Karpas-422 (cell line): ENCODE data around the gene GPS1. TPM values are rescaled to one million over a fixed set of nuclear protein-coding genes. Genes with fewer than 3 reads are reported as not detected.

Experiments
- DNase-seq: peaks from one replicate; pipeline ENCODE4 v3.0.0-alpha.2; 2015
- H2AFZ ChIP-seq: fragments of 200-600 bp; sonication (generic); 2 replicates; pipeline ENCODE4 v1.6.1; 2014; ENCODE audit warnings: antibody characterized with exemption, low read length, mixed read lengths
- H3K27ac ChIP-seq: fragments of 200-600 bp; sonication (generic); 2 replicates; pipeline ENCODE4 v1.5.1; 2014; ENCODE audit warnings: mild to moderate bottlenecking, low read length, moderate library complexity
- H3K27me3 ChIP-seq: fragments of 200-600 bp; sonication (generic); 2 replicates; pipeline ENCODE4 v1.6.1; 2014; ENCODE audit warnings: low read length, mixed read lengths
- H3K36me3 ChIP-seq: fragments of 200-600 bp; sonication (generic); 2 replicates; pipeline ENCODE4 v1.6.1; 2014; ENCODE audit warnings: low read length, mixed read lengths; ENCODE audit not compliant: insufficient read depth
- H3K4me1 ChIP-seq: fragments of 200-600 bp; sonication (generic); 2 replicates; pipeline ENCODE4 v1.6.1; 2014; ENCODE audit warnings: mild to moderate bottlenecking, low read length, mixed read lengths
- H3K4me2 ChIP-seq: fragments of 200-600 bp; sonication (generic); 2 replicates; pipeline ENCODE4 v1.6.1; 2014; ENCODE audit warnings: low read length, low read depth, mild to moderate bottlenecking; ENCODE audit not compliant: poor library complexity, severe bottlenecking
- H3K4me3 ChIP-seq: fragments of 200-600 bp; sonication (generic); 2 replicates; pipeline ENCODE4 v1.5.1; 2014; ENCODE audit warnings: mild to moderate bottlenecking, antibody characterized with exemption, low read length, mixed read lengths
- H3K79me2 ChIP-seq: fragments of 200-600 bp; sonication (generic); 2 replicates; pipeline ENCODE4 v1.6.1; 2014; ENCODE audit warnings: mild to moderate bottlenecking, low read length, mixed read lengths
- H3K9ac ChIP-seq: fragments of 200-600 bp; sonication (generic); 2 replicates; pipeline ENCODE4 v1.6.0; 2014; ENCODE audit warnings: low read length
- H3K9me2 ChIP-seq: fragments of 200-600 bp; sonication (generic), shearing (Covaris generic); replicated peaks from 2 replicates; pipeline ENCODE4 v1.6.0; 2014; ENCODE audit warnings: mild to moderate bottlenecking, low read length, moderate library complexity; ENCODE audit not compliant: insufficient read depth
- H3K9me3 ChIP-seq: fragments of 300-700, 200-600 bp; sonication (generic); 2 replicates; pipeline ENCODE4 v1.6.1; 2014; ENCODE audit warnings: low read length, mixed read lengths
- H4K20me1 ChIP-seq: fragments of 200-600 bp; sonication (generic); 2 replicates; pipeline ENCODE4 v1.6.1; 2014; ENCODE audit warnings: mild to moderate bottlenecking, antibody characterized with exemption, low read length, low read depth; ENCODE audit not compliant: insufficient read depth
- total RNA-seq: library from RNA; depleted of rRNA; stranded (reverse); fragments of >200 nt; shearing (Covaris generic); gene quantifications from 2 replicates; pipeline ENCODE4 v1.2.3, GENCODE V29; 2014; ENCODE audit warnings: low replicate concordance

The GPS1 gene
- total RNA-seq, 1 experiment from 2014 or later: 57.1 TPM

GRCh38 chr17:82077617-82078358, 26.1 kb downstream of the GPS1 start:
- Histone ChIP-seq H2AFZ (no peak overlapping the region), H4K20me1 (peaks cover 19% of the 10 kb centered on the region; the same call in 1 of the 2 replicates), H3K9ac (no peak overlapping the region), H3K27ac (no peak overlapping the region), H3K9me2 (no peaks in the 10 kb centered on the region), H3K4me3 (no peak overlapping the region), H3K4me2 (no peak overlapping the region), H3K27me3 (no peaks in the 10 kb centered on the region), H3K79me2 (no peaks in the 10 kb centered on the region), H3K9me3 (no peaks in the 10 kb centered on the region), H3K4me1 (peaks cover 6% of the 10 kb centered on the region; the same call in 1 of the 2 replicates), H3K36me3 (no peaks in the 10 kb centered on the region; the same call in 1 of the 2 replicates)
- DNase-seq: no peak

GRCh38 chr17:82078433-82078832, 26.7 kb downstream of the GPS1 start:
- Histone ChIP-seq H3K9me2 (no peaks in the 10 kb centered on the region), H3K4me2 (no peak overlapping the region), H3K79me2 (no peaks in the 10 kb centered on the region), H3K27ac (no peak overlapping the region), H3K4me1 (peaks cover 6% of the 10 kb centered on the region; the same call in 1 of the 2 replicates), H3K27me3 (no peaks in the 10 kb centered on the region), H4K20me1 (peaks cover 22% of the 10 kb centered on the region; the same call in 1 of the 2 replicates), H2AFZ (no peak overlapping the region), H3K9me3 (no peaks in the 10 kb centered on the region), H3K4me3 (no peak overlapping the region), H3K9ac (no peak overlapping the region), H3K36me3 (peaks cover 4% of the 10 kb centered on the region; the same call in 1 of the 2 replicates)
- no peak for DNase-seq

DNA sequence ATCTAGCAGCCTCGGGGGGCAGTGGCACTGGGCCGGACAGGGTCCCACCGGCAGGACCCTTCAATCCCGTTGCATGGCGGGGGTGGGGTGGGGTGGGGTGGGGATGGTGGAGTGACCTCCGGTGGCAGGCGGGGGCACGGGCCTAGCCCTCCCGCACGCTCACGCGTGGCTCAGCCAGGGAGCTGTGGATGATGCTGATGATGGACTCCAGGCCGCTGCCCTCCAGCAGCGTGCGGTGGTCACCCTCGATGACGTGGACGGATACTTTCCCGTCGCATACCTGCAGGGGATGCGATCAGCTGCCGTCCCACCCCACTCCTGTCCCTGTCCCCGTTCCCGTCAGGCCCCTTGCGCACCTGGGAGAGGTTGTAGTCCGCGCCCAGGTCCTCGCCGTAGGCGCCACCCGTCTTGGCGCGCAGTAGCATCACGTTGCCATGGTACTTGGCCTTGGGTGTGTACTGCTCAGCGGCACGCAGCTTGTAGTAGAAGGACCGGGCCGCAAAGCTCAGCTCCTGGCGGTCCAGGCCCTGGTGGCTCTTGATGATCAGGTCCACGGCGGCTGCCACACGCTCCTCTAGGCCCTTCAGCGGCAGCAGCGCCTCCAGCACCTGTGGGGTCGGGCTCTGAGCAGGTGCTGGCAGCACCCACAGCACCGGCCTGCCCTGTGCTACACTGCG, 27.4 kb downstream of the GPS1 start:
- Histone ChIP-seq H4K20me1 (peaks cover 27% of the 10 kb centered on the region; the same call in 1 of the 2 replicates), H3K79me2 (no peaks in the 10 kb centered on the region), H3K4me1 (peaks cover 6% of the 10 kb centered on the region; the same call in 1 of the 2 replicates), H3K9me3 (no peaks in the 10 kb centered on the region), H3K9ac (no peak overlapping the region), H2AFZ (no peak overlapping the region), H3K27ac (no peak overlapping the region), H3K27me3 (no peaks in the 10 kb centered on the region), H3K4me3 (no peak overlapping the region), H3K9me2 (no peaks in the 10 kb centered on the region), H3K36me3 (peaks cover 4% of the 10 kb centered on the region; the same call in 1 of the 2 replicates), H3K4me2 (no peak overlapping the region)
- no peak for DNase-seq

DNA sequence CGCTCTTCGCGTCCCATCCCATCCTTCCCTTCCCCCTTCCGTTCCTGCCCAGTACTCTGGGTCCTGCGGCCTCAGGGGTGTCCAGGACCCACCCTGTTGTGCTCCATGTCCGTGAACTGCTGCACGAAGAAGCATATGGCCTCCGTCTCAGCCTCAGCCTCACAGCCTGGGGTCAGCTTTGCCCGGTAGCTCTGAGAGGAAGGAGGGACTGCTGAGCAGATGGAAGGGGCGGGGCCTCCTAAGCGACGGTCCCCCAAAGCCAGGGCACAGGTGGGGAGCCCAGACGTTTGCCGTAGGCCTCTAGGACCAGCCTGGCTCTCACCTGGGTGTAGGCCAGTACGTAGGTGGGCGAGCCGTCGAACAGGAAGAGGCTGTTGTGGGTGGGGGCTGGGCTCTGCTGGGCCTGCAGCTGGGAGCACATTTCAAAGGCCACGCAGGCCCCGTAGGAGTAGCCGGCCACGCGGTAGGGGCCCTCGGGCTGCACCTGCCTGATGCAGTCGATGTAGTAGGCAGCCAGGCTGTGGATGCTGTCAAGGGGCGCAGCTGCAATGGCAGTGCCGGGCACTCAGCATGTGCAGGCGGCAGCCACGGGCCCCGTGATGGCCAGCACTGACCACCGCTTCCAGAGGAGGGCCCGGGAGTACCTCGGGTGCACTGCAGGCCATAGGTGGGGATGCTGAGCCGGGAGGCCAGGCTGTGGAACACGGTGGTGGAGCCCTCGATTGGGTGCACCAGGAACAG, 28.5 kb downstream of the GPS1 start:
- Histone ChIP-seq H3K4me1 (peaks cover 6% of the 10 kb centered on the region; the same call in 1 of the 2 replicates), H3K9me2 (no peaks in the 10 kb centered on the region), H3K4me3 (no peak overlapping the region), H3K4me2 (no peak overlapping the region), H3K36me3 (peaks cover 4% of the 10 kb centered on the region; the same call in 1 of the 2 replicates), H3K27me3 (no peaks in the 10 kb centered on the region), H2AFZ (no peak overlapping the region), H3K9me3 (no peaks in the 10 kb centered on the region), H4K20me1 (peaks cover 33% of the 10 kb centered on the region; the same call in 1 of the 2 replicates), H3K79me2 (no peaks in the 10 kb centered on the region), H3K9ac (no peak overlapping the region), H3K27ac (no peak overlapping the region)
- no peak for DNase-seq

DNA sequence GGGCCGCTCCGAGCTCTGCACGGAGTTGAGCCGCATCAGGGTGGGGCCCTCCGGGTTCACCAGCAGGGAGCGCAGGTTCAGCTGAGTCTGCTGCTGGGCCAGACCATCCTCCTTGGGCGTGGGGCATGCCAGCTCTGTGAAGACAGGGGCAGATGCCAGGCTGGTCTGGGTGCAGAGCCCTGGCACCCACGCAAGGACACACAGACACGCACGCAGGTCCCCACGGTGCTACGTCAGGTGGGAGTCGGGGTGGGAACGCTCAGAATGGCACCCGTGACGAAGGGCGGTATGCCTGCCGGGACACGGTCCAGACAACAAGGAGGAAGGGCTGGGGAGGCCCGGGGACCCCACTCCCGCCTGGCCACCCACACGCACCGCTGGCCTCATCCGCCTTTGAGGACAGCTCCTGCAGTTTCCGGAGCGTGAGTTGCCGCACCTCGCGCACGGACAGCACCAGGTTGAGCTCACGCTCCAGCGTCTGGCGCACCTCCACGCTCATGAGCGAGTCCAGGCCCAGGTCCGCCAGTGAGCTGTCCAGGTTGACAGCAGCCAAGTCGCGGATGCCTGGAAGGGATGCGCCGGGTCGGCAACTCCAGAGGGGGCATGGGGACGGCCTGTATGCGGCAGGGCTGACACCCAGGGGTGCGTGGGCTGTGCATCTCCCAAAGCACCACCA, 29.2 kb downstream of the GPS1 start:
- Histone ChIP-seq H3K4me2 (no peak overlapping the region), H2AFZ (no peak overlapping the region), H3K4me3 (no peak overlapping the region), H4K20me1 (peaks cover 30% of the 10 kb centered on the region; the same call in 1 of the 2 replicates), H3K9me3 (no peaks in the 10 kb centered on the region), H3K9me2 (no peaks in the 10 kb centered on the region), H3K4me1 (peaks cover 2% of the 10 kb centered on the region; the same call in 1 of the 2 replicates), H3K9ac (no peak overlapping the region), H3K27me3 (no peaks in the 10 kb centered on the region), H3K36me3 (peaks cover 8% of the 10 kb centered on the region; the same call in 1 of the 2 replicates), H3K27ac (no peak overlapping the region), H3K79me2 (no peaks in the 10 kb centered on the region)
- no peak for DNase-seq

DNA sequence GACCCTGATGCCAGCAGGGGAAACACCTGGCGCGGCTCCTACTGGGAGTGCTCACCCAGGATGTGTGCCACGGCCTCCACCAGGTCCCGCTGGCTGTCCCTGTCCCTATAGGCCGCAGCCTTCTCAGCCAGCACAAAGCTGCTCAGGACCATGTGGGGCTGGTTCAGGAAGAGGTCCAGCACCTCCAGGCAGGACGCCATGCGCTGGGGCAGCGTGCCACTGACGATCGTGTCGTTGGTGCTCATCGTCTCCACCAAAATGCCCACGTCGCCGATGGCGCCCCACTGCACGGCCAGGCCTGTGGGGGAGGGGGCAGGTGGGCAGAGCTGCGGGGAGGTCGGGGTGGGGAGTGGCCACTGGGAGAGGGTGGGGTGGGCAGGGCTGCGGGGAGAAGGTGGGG, 29.8 kb downstream of the GPS1 start:
- peaks cover 8% of the 10 kb centered on the region; the same call in 1 of the 2 replicates for H3K36me3 ChIP-seq
- no peak overlapping the region for H3K9ac ChIP-seq
- H3K27me3 ChIP-seq: no peaks in the 10 kb centered on the region
- H3K9me3 ChIP-seq: no peaks in the 10 kb centered on the region
- no peak overlapping the region for H2AFZ ChIP-seq
- no peaks in the 10 kb centered on the region for H3K9me2 ChIP-seq
- H3K27ac ChIP-seq: no peak overlapping the region
- H3K79me2 ChIP-seq: no peaks in the 10 kb centered on the region
- no peaks in the 10 kb centered on the region for H3K4me1 ChIP-seq
- H3K4me2 ChIP-seq: no peak overlapping the region
- H3K4me3 ChIP-seq: no peak overlapping the region
- no peak for DNase-seq
- peaks cover 35% of the 10 kb centered on the region; the same call in 1 of the 2 replicates for H4K20me1 ChIP-seq

DNA sequence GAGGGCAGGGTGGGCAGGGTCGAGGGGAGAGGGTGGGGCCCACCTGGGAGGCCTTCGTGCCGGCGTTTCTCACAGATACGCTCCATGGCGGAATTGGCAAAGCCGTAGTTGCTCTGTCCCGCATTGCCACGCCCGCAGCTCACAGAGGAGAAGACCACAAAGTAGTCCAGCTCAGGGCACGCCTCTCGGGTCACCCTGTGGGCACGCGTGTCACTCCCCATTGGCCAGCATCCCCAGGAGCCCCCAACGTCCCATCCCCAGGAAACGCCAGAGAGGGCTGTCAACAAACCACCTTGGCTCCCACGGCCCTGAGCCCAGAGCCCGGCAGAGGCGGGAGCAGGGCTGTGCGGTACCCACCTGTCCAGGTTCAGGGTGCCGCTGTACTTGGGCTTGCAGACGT, 30.3 kb downstream of the GPS1 start:
- Histone ChIP-seq H3K9me2 (no peaks in the 10 kb centered on the region), H3K36me3 (peaks cover 8% of the 10 kb centered on the region; the same call in 1 of the 2 replicates), H3K4me1 (no peaks in the 10 kb centered on the region), H3K9me3 (no peaks in the 10 kb centered on the region), H3K4me2 (no peak overlapping the region), H3K27ac (no peak overlapping the region), H4K20me1 (peaks cover 35% of the 10 kb centered on the region; the same call in 1 of the 2 replicates), H2AFZ (no peak overlapping the region), H3K27me3 (no peaks in the 10 kb centered on the region), H3K9ac (no peak overlapping the region), H3K4me3 (no peak overlapping the region), H3K79me2 (no peaks in the 10 kb centered on the region)
- no peak for DNase-seq
